ENCODE data around the gene RAB28. TPM values are rescaled to one million over a fixed set of nuclear protein-coding genes. Genes with fewer than 3 reads are reported as not detected.

RAB28 gene
- total RNA-seq, 1 donor from 2014 or later, result 25.9 TPM

- no peak for DNase-seq
- intact Hi-C loops (cut with micrococcal nuclease), result no loop called here
- Histone ChIP-seq H3K27me3 (ENCODE audit: low read depth) (peaks cover 37% of the 10 kb centered on the region), H3K27ac (replicated peaks) (no peak overlapping the region), H3K4me1 (no peaks in the 10 kb centered on the region), H3K4me3 (no peak overlapping the region), H3K9me3 (replicated peaks) (no peaks in the 10 kb centered on the region), H3K36me3 (no peaks in the 10 kb centered on the region)
- TF ChIP-seq CTCF (IDR thresholded peaks at IDR 0.05; ENCODE audit: borderline replicate concordance), result no peak
Observed at GRCh38 chr4:13504374-13504773, 20.2 kb upstream of the RAB28 start.

GRCh38 chr4:13498469-13498868 is 14.3 kb upstream of the RAB28 start:
- H3K9me3 ChIP-seq (replicated peaks), result peaks cover 5% of the 10 kb centered on the region
- intact Hi-C loops (cut with micrococcal nuclease), result no loop called here
- no peaks in the 10 kb centered on the region for H3K36me3 ChIP-seq
- TF ChIP-seq CTCF (IDR thresholded peaks at IDR 0.05; ENCODE audit: borderline replicate concordance), result no peak
- DNase-seq, result no peak
- H3K27me3 ChIP-seq (ENCODE audit: low read depth), result peaks cover 54% of the 10 kb centered on the region
- H3K4me1 ChIP-seq, result no peaks in the 10 kb centered on the region
- H3K27ac ChIP-seq (replicated peaks), result no peak overlapping the region
- no peak overlapping the region for H3K4me3 ChIP-seq

GRCh38 chr4:13496605-13497004 is 12.5 kb upstream of the RAB28 start:
- H3K27ac ChIP-seq (replicated peaks), result no peak overlapping the region
- H3K4me1 ChIP-seq, result no peaks in the 10 kb centered on the region
- H3K36me3 ChIP-seq, result no peaks in the 10 kb centered on the region
- TF ChIP-seq CTCF (IDR thresholded peaks at IDR 0.05; ENCODE audit: borderline replicate concordance), result no peak
- H3K9me3 ChIP-seq (replicated peaks), result peaks cover 5% of the 10 kb centered on the region
- no peak for DNase-seq
- H3K27me3 ChIP-seq (ENCODE audit: low read depth), result peaks cover 38% of the 10 kb centered on the region
- intact Hi-C loops (cut with micrococcal nuclease), result no loop called here
- H3K4me3 ChIP-seq, result no peak overlapping the region

- intact Hi-C loops (cut with micrococcal nuclease), result no loop called here
- Histone ChIP-seq H3K4me3 (no peak overlapping the region), H3K27ac (replicated peaks) (no peak overlapping the region), H3K27me3 (ENCODE audit: low read depth) (peaks cover 29% of the 10 kb centered on the region), H3K36me3 (no peaks in the 10 kb centered on the region), H3K4me1 (no peaks in the 10 kb centered on the region), H3K9me3 (replicated peaks) (peaks cover 5% of the 10 kb centered on the region)
- no peak for DNase-seq
- TF ChIP-seq CTCF (IDR thresholded peaks at IDR 0.05; ENCODE audit: borderline replicate concordance), result no peak
Observed at GRCh38 chr4:13495753-13496152, 11.6 kb upstream of the RAB28 start.

- no peak for TF ChIP-seq CTCF (IDR thresholded peaks at IDR 0.05; ENCODE audit: borderline replicate concordance)
- no peak for DNase-seq
- H3K27ac ChIP-seq (replicated peaks), result no peak overlapping the region
Observed at GRCh38 chr4:13493793-13494192, 9.7 kb upstream of the RAB28 start.

GRCh38 chr4:13492747-13493146 is 8.6 kb upstream of the RAB28 start:
- H3K4me3 ChIP-seq, result no peak overlapping the region
- peaks cover 9% of the 10 kb centered on the region for H3K9me3 ChIP-seq (replicated peaks)
- H3K27me3 ChIP-seq (ENCODE audit: low read depth), result peaks cover 34% of the 10 kb centered on the region
- no peak overlapping the region for H3K27ac ChIP-seq (replicated peaks)
- no peak for DNase-seq
- TF ChIP-seq CTCF (IDR thresholded peaks at IDR 0.05; ENCODE audit: borderline replicate concordance), result no peak
- intact Hi-C loops (cut with micrococcal nuclease), result no loop called here
- no peaks in the 10 kb centered on the region for H3K36me3 ChIP-seq
- H3K4me1 ChIP-seq, result no peaks in the 10 kb centered on the region

More at GRCh38 chr4:13493793-13494192, 9.7 kb upstream of the RAB28 start:
- no peaks in the 10 kb centered on the region for H3K4me1 ChIP-seq
- intact Hi-C loops (cut with micrococcal nuclease), result no loop called here
- H3K9me3 ChIP-seq (replicated peaks), result peaks cover 5% of the 10 kb centered on the region
- no peaks in the 10 kb centered on the region for H3K36me3 ChIP-seq
- no peak overlapping the region for H3K4me3 ChIP-seq
- H3K27me3 ChIP-seq (ENCODE audit: low read depth), result peaks cover 25% of the 10 kb centered on the region

Measured in left ventricle myocardium inferior (tissue), 1 donor.